PC-9 (cell line): ENCODE data around the gene UVRAG.

Experiments used
- EZH2 ChIP-seq: fragments of 200-600 bp; sonication (generic); IDR thresholded peaks from 2 replicates; pipeline ENCODE4 v1.8.0; 2017; ENCODE audit warnings: antibody characterized with exemption, low read depth
- TF ChIP-seq, protein P1 (sequence below): fragments of 200-600 bp; sonication (generic); conservative IDR thresholded peaks from 2 replicates; pipeline ENCODE4 v1.6.1; 2017; ENCODE audit warnings: mixed run types, antibody characterized with exemption, mild to moderate bottlenecking, moderate library complexity

DNA sequence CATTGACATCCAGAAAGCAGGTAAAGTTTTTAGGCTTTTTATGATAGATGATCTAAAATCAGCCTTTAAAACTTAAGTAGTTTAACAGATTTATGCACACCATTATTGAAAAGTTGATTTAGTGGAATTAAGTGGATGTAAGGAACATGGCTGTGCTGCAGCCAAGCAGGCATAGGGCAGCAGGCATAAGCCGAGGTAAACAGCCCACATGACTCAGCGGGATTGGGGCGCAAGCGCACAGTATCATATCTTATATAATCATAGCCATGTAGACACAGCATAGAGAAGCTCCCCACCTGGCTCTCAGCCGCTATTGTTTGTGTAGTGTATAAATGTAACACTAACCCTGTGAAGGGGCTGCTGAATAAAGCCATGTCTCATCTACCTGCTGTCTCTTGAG is 233.8 kb downstream of the UVRAG start:
- TF ChIP-seq, protein P1, sequence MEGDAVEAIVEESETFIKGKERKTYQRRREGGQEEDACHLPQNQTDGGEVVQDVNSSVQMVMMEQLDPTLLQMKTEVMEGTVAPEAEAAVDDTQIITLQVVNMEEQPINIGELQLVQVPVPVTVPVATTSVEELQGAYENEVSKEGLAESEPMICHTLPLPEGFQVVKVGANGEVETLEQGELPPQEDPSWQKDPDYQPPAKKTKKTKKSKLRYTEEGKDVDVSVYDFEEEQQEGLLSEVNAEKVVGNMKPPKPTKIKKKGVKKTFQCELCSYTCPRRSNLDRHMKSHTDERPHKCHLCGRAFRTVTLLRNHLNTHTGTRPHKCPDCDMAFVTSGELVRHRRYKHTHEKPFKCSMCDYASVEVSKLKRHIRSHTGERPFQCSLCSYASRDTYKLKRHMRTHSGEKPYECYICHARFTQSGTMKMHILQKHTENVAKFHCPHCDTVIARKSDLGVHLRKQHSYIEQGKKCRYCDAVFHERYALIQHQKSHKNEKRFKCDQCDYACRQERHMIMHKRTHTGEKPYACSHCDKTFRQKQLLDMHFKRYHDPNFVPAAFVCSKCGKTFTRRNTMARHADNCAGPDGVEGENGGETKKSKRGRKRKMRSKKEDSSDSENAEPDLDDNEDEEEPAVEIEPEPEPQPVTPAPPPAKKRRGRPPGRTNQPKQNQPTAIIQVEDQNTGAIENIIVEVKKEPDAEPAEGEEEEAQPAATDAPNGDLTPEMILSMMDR, result no peak
- TF ChIP-seq EZH2, result no peak
